Testis (tissue), 2 donors: ENCODE measurements around the gene NFIA.

Experiments used
- POLR2A ChIP-seq: fragments of 450-650 bp; IDR thresholded peaks from one replicate; pipeline ENCODE4 v1.6.1; 2017; ENCODE audit warnings: antibody characterized with exemption, mild to moderate bottlenecking, moderate library complexity
- TF ChIP-seq, protein P1 (sequence below), 3 experiments: fragments of 450-650 bp in 2 of 3; fragments of 200-600 bp in 1 of 3; sonication (generic) in 1 of 3; IDR thresholded peaks; one replicate each; pipeline ENCODE4 v1.5.1; 2016 to 2019; ENCODE audit warnings: antibody characterized with exemption in 3 of 3, mild to moderate bottlenecking in 2 of 3, moderate library complexity in 1 of 3

DNA sequence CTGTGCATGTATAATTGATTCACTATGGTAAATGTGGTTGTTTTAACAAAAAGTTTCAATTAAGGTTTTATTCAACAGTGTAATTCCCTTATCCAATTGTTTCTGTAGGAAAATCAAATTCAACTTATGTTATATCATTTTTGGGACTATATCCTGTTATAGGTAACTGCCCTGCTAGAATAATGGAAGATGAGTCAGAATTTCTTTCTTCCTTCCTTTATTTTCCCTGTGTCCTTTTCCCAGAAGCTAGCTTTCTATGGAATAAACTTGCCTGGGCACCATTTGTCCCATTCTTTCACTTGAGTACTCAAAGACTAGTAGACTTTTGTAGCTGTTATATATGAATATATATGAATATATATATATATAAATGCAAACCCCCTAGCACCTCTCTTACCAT, 341.3 kb downstream of the NFIA start:
- TF ChIP-seq, protein P1, sequence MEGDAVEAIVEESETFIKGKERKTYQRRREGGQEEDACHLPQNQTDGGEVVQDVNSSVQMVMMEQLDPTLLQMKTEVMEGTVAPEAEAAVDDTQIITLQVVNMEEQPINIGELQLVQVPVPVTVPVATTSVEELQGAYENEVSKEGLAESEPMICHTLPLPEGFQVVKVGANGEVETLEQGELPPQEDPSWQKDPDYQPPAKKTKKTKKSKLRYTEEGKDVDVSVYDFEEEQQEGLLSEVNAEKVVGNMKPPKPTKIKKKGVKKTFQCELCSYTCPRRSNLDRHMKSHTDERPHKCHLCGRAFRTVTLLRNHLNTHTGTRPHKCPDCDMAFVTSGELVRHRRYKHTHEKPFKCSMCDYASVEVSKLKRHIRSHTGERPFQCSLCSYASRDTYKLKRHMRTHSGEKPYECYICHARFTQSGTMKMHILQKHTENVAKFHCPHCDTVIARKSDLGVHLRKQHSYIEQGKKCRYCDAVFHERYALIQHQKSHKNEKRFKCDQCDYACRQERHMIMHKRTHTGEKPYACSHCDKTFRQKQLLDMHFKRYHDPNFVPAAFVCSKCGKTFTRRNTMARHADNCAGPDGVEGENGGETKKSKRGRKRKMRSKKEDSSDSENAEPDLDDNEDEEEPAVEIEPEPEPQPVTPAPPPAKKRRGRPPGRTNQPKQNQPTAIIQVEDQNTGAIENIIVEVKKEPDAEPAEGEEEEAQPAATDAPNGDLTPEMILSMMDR (IDR thresholded peaks at IDR 0.05), result no peak
- no peak for TF ChIP-seq POLR2A
